Small intestine (tissue), 7 donors: Measurements from ENCODE around the gene LRRTM4. TPM values are rescaled to one million over a fixed set of nuclear protein-coding genes. Genes with fewer than 3 reads are reported as not detected.
"Not testable (repeated sequence)": the region's sequence is repeated elsewhere in the genome, so short reads cannot be mapped to it uniquely, and the experiment has no call there.

Experiments used
- DNase-seq, 2 donors: peaks; one replicate each; pipeline versions ENCODE4 v3.0.0 to v3.0.0-alpha.2; 2013
- FAIRE-seq: peaks from 2 replicates; lab custom pipeline; 2012; peaks lifted over from hg19 to GRCh38; lab: Jason Lieb, UNC
- H3K27ac ChIP-seq, 3 donors: one replicate each; pipeline ENCODE4 v1.5.1; 2013; ENCODE audit warnings: low read length in 2 of 3, mild to moderate bottlenecking in 2 of 3, control low read depth in 1 of 3, inconsistent platforms in 1 of 3, low read depth in 1 of 3, moderate library complexity in 1 of 3
- H3K27me3 ChIP-seq, 3 donors: one replicate each; pipeline ENCODE4 v1.6.1; 2013; ENCODE audit warnings: low read length in 3 of 3, inconsistent platforms in 1 of 3; ENCODE audit not compliant: control insufficient read depth in 3 of 3, insufficient read depth in 3 of 3
- H3K36me3 ChIP-seq, 3 donors: one replicate each; pipeline ENCODE4 v1.6.1; 2013; ENCODE audit warnings: low read length in 3 of 3, inconsistent platforms in 1 of 3, low read depth in 1 of 3, mild to moderate bottlenecking in 1 of 3, moderate library complexity in 1 of 3; ENCODE audit not compliant: control insufficient read depth in 3 of 3, insufficient read depth in 2 of 3
- H3K4me1 ChIP-seq, 3 donors: one replicate each; pipeline ENCODE4 v1.6.1; 2013; ENCODE audit warnings: low read length in 2 of 3, inconsistent platforms in 1 of 3, low read depth in 1 of 3, mild to moderate bottlenecking in 1 of 3, moderate library complexity in 1 of 3; ENCODE audit not compliant: control insufficient read depth in 3 of 3, insufficient read depth in 2 of 3
- H3K4me3 ChIP-seq, 3 donors: one replicate each; pipeline ENCODE4 v1.5.1; 2013; ENCODE audit warnings: low read length in 3 of 3, control low read depth in 1 of 3, inconsistent platforms in 1 of 3, low read depth in 1 of 3, mild to moderate bottlenecking in 1 of 3, moderate library complexity in 1 of 3
- H3K9me3 ChIP-seq, 2 donors: one replicate each; pipeline ENCODE4 v1.6.1; 2013; ENCODE audit warnings: low read depth in 1 of 2, low read length in 1 of 2; ENCODE audit not compliant: control insufficient read depth in 2 of 2, insufficient read depth in 1 of 2
- WGBS, 3 donors: extraction: QIAGEN DNeasy Blood & Tissue Kit; methylation state at CpG; one replicate each; pipeline ENCODE4 v1.1.7; 2013; 5-methylcytosine and 5-hydroxymethylcytosine counted together
- polyA plus RNA-seq, 4 donors: library from polyadenylated mRNA; stranded (reverse) in 3 of 4; unstranded in 1 of 4; fragments of 200-250 nt in 3 of 4; fragments of 120-200 nt in 1 of 4; gene quantifications; one replicate each; pipeline versions ENCODE4 v1.2.1 to v1.2.3, GENCODE V29; 2013
- donor health status: healthy with polysubstance abuse.
- donor health status: control.
- donor health status: control.
- donor health status: Bipolar disorder and iron deficiency.
- donor health status: healthy.

Gene LRRTM4
- polyA plus RNA-seq, 4 donors: 0.07 to 0.09 TPM; not detected in 2

DNA sequence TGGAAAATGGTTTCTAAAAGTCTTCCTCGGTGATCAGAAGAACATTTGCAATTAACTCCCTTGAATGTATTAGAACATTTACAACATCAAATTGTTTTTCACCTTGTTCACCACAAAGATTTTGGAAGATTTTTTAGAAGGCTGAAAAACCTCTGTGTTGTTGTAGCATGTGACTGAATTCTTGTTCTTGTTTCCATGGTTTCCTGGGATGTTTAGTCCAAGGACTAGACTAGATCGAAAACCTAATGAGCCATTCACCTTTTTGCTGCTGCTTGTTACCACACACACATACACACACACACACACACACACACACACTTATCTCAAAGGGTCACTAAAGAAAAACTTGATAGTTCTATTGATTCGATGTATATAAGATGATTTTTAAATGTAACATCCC is 380.0 kb downstream of the LRRTM4 start:
- 80 to 86% (median 85%) methylated on average over 3 of the region's 3 CpGs for WGBS, 3 donors
- Histone ChIP-seq H3K27ac (no peak overlapping the region), H3K4me3 (no peak overlapping the region), H3K4me1 (no peaks in the 10 kb centered on the region), H3K9me3 (no peaks in the 10 kb centered on the region), H3K36me3 (no peaks in the 10 kb centered on the region), H3K27me3 (no peaks in the 10 kb centered on the region)
- DNase-seq (no peak), FAIRE-seq (no peak)

DNA sequence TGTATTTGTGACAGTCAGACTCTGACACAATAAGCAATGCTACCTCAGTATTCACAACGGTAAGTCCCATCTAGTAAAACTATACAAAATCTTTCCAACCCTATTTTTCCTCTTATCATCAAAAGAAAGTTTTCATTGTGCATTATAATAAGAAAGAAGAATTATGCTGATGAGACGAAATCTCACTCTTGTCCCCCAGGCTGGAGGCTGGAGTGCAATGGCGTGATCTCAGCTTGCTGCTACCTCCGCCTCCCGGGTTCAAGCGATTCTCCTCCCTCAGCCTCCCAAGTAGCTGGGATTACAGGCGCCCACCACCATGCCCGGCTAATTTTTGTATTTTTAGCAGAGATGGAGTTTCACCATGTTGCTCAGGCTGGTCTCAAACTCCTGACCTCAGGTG is 393.7 kb downstream of the LRRTM4 start:
- DNase-seq, H3K27me3 ChIP-seq, H3K27ac ChIP-seq, H3K36me3 ChIP-seq, H3K9me3 ChIP-seq, H3K4me3 ChIP-seq, H3K4me1 ChIP-seq, FAIRE-seq: not testable (repeated sequence)
- WGBS, 3 donors: 87 to 93% (median 92%) methylated on average over 8 of the region's 8 CpGs

DNA sequence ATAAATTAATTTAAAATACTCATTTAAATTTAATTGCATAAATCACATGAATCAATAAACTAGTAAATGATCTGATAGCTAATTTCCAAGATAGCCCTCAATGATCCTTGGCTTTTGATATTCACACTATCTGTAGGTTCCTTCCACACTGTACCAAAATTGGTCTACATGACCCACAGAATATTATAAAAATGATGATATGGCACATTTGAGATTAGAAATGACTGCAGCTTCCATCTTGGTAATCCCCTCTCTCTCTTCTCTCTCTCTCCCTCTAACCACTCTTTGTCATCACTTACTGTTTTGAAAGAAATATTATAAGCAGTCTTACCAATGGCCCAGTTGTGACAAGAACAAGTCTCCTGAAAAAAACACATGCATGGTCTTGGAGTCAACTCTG is 394.8 kb downstream of the LRRTM4 start:
- no peak for DNase-seq
- no peak for FAIRE-seq

DNA sequence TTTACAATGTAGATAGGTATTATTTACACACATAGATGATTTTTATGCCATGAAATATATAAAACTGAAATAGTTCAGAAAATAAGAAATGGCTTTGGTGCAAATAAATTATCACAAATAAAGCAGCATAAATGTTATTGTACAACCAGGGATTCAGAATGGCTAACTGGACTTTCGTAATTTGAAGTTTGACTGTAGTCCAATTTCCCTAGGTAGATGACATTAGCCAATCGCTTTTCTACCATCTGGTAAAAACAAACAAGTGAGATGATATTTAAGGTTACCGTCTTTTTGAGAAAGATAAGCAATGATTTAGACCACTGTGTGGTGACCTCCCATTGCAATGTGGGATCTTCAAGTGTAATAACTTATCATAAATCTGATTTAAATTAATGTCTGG is 400.7 kb downstream of the LRRTM4 start:
- no peaks in the 10 kb centered on the region for H3K9me3 ChIP-seq
- H3K36me3 ChIP-seq: no peaks in the 10 kb centered on the region
- H3K27me3 ChIP-seq: no peaks in the 10 kb centered on the region
- no peaks in the 10 kb centered on the region for H3K4me1 ChIP-seq
- 73 to 83% (median 78%) methylated on average over 3 of the region's 3 CpGs for WGBS, 3 donors
- no peak for DNase-seq
- FAIRE-seq: no peak
- no peak overlapping the region for H3K4me3 ChIP-seq
- no peak overlapping the region for H3K27ac ChIP-seq

More for the DNA sequence above, 394.8 kb downstream of the LRRTM4 start:
- no peaks in the 10 kb centered on the region for H3K36me3 ChIP-seq
- no peak overlapping the region for H3K27ac ChIP-seq
- no peak overlapping the region for H3K4me3 ChIP-seq
- H3K9me3 ChIP-seq: no peaks in the 10 kb centered on the region
- H3K27me3 ChIP-seq: no peaks in the 10 kb centered on the region
- no peaks in the 10 kb centered on the region for H3K4me1 ChIP-seq

DNA sequence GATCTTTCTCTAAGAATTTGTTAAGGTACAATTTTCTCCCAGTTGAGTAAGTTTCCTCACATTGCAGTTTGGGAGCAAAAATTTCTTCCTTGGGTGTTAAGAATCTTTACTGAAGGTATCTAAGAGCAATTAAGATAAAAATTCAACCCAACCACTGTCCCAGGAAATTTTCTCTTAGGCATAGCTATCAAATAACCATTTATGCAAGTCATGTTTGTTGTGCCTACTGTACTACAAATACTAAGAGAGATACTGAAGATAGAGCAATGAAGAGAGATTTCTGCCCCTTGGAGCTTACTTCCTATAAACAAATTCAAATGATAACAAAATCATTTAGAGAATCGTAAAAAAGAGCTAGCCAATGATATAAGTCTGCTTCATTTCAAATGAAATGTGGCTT is 402.8 kb downstream of the LRRTM4 start:
- Histone ChIP-seq H3K4me3 (no peak overlapping the region), H3K9me3 (no peaks in the 10 kb centered on the region), H3K27ac (no peak overlapping the region), H3K4me1 (no peaks in the 10 kb centered on the region), H3K27me3 (no peaks in the 10 kb centered on the region), H3K36me3 (no peaks in the 10 kb centered on the region)
- WGBS, 3 donors: 69 to 83% (median 80%) methylated on average over 1 of the region's 1 CpG
- FAIRE-seq (no peak), DNase-seq (no peak)

DNA sequence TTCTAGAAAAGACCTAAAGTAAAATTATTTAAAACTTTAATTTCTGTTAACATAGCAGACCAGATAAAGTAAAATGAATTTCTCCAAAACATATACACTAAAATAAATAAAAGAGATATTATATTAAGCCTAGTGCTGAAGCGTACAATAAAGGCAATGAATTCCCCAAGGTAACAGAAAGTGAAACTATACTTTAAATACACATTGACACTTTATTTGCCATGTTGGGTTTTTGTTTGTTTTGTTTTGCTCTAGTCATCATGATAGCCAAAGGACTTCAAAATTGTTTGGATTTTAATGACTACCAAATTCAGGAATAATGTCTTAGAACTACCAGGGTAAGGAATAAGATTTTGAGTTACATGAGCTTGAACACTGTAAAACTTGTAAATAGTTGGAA is 413.3 kb downstream of the LRRTM4 start:
- 51 to 76% (median 67%) methylated on average over 1 of the region's 1 CpG for WGBS, 3 donors
- no peaks in the 10 kb centered on the region for H3K36me3 ChIP-seq
- FAIRE-seq: no peak

GRCh38 chr2:77105008-77105407 is 417.2 kb downstream of the LRRTM4 start:
- Histone ChIP-seq H3K36me3 (no peaks in the 10 kb centered on the region), H3K4me3 (no peak overlapping the region), H3K27me3 (no peaks in the 10 kb centered on the region), H3K27ac (no peak overlapping the region), H3K4me1 (no peaks in the 10 kb centered on the region), H3K9me3 (no peaks in the 10 kb centered on the region)
- 67 to 75% (median 70%) methylated on average over 3 of the region's 3 CpGs for WGBS, 3 donors
- DNase-seq: no peak
- FAIRE-seq: no peak

More for the DNA sequence above, 413.3 kb downstream of the LRRTM4 start:
- Histone ChIP-seq H3K27ac (no peak overlapping the region), H3K4me3 (no peak overlapping the region), H3K4me1 (no peaks in the 10 kb centered on the region), H3K27me3 (no peaks in the 10 kb centered on the region), H3K9me3 (peaks cover 0 to 6% of the 10 kb centered on the region in 2 donors)
- no peak for DNase-seq

DNA sequence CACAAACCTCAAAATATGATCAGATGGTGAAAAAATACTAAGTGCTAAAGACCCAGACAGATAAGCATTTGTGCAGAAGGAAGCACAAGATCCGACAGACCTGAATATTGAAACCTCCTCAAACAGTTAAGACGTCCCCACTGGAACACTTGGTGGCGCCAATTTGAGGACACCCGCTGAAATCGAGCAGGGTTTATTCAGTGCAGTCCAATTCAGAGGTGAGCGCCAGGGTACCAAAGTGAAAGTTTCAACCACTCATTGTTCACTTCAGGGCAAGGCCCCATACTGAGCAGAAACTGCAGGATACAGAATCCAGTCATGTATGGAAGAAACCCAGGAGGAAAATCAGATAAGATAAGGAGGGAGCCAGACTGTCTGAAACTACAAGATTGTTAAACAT is 417.6 kb downstream of the LRRTM4 start:
- no peak overlapping the region for H3K4me3 ChIP-seq
- H3K9me3 ChIP-seq: no peaks in the 10 kb centered on the region
- no peaks in the 10 kb centered on the region for H3K4me1 ChIP-seq
- H3K27me3 ChIP-seq: no peaks in the 10 kb centered on the region
- H3K36me3 ChIP-seq: no peaks in the 10 kb centered on the region
- 74 to 82% (median 77%) methylated on average over 6 of the region's 6 CpGs for WGBS, 3 donors
- no peak for FAIRE-seq
- DNase-seq: no peak
- H3K27ac ChIP-seq: no peak overlapping the region

GRCh38 chr2:77102927-77103326 is 419.2 kb downstream of the LRRTM4 start:
- FAIRE-seq (no peak), DNase-seq (no peak)
- H3K27ac ChIP-seq: no peak overlapping the region
- H3K9me3 ChIP-seq: no peaks in the 10 kb centered on the region
- 55 to 70% (median 57%) methylated on average over 2 of the region's 2 CpGs for WGBS, 3 donors
- H3K4me1 ChIP-seq: no peaks in the 10 kb centered on the region
- no peaks in the 10 kb centered on the region for H3K27me3 ChIP-seq
- no peak overlapping the region for H3K4me3 ChIP-seq
- H3K36me3 ChIP-seq: no peaks in the 10 kb centered on the region
